Activated CD4-positive, alpha-beta T cell treated with anti-CD3 and anti-CD28 coated beads, Interleukin-2, amount 10 ng/mL, durations not matched to agents 7 days and 5 days (primary cell): ENCODE measurements around the gene APEH. TPM values are rescaled to one million over a fixed set of nuclear protein-coding genes. Genes with fewer than 3 reads are reported as not detected.
"Not testable (repeated sequence)": the region's sequence is repeated elsewhere in the genome, so short reads cannot be mapped to it uniquely, and the experiment has no call there.

ENCODE experiments used
- CTCF ChIA-PET: fragments of 350-600 bp; sonication (Branson Sonifier 250); formaldehyde crosslinking; loops from one replicate; lab custom pipeline; 2021; ENCODE audit warnings: antibody characterized with exemption; lab: Charles Lee
- POLR2A ChIA-PET: fragments of 350-600 bp; sonication (Branson Sonifier 250); formaldehyde crosslinking; loops from one replicate; lab custom pipeline; 2021; ENCODE audit warnings: antibody characterized with exemption; lab: Charles Lee
- DNase-seq: peaks from one replicate; pipeline ENCODE4 v3.0.0-alpha.2; 2020
- H3K27ac Mint-ChIP-seq: one replicate; pipeline ENCODE4 v1.8.0; 2021; ENCODE audit warnings: mild to moderate bottlenecking, moderate library complexity, mixed read lengths
- H3K27me3 Mint-ChIP-seq: one replicate; pipeline ENCODE4 v1.8.0; 2021; ENCODE audit warnings: mixed read lengths
- H3K36me3 Mint-ChIP-seq: one replicate; pipeline ENCODE4 v1.8.0; 2021; ENCODE audit warnings: low read depth, mixed read lengths
- H3K4me1 Mint-ChIP-seq: one replicate; pipeline ENCODE4 v1.8.0; 2021; ENCODE audit warnings: mixed read lengths
- H3K4me3 Mint-ChIP-seq: one replicate; pipeline ENCODE4 v1.8.0; 2021; ENCODE audit warnings: mild to moderate bottlenecking, moderate library complexity, mixed read lengths
- H3K9me3 Mint-ChIP-seq: one replicate; pipeline ENCODE4 v1.8.0; 2021; ENCODE audit warnings: mixed read lengths
- total RNA-seq, 2 experiments: library from RNA; stranded (reverse); gene quantifications; one replicate each; pipeline ENCODE4 v1.2.3, GENCODE V29; 2021

Gene APEH
- total RNA-seq, 2 experiments from 2014 or later = 137 TPM

DNA sequence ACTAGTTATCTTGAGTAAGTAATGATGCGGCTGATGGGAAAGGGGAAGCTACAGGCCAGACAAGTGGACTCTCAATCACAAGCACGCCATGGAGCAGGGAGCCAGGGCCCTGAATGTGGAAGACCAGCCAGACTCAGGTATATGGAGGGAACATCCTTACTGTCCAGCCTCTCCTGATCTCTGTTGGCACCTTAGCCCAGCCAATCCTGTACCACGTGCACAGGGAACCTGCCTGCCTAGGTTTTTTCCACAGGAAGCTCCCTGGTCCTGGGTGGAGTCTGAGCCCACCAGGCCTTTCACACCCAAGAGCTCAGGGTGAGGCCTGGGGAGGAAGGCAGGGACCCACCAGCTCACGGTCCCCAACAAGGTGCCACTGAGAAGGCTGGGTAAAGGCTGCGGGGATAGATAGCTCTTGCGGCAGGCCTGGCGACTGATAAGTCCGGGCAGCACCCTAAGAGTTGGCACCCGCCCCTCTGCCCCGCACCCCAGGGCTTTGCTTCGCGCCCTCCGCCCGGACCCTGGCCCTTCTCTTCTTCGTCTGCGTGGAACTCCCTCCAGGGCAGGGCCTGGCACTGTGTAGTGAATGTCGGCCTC, 933 bp upstream of the APEH start:
- H3K27ac Mint-ChIP-seq = peak overlapping the region; percentile 99
- no peak for DNase-seq
- H3K9me3 Mint-ChIP-seq = no peaks in the 10 kb centered on the region
- POLR2A ChIA-PET = no interaction called here
- H3K36me3 Mint-ChIP-seq = peaks cover 15% of the 10 kb centered on the region
- peaks cover 37% of the 10 kb centered on the region for H3K4me1 Mint-ChIP-seq
- peak overlapping the region; percentile 84 for H3K4me3 Mint-ChIP-seq
- CTCF ChIA-PET = interaction anchor here (0.8 to 3.3 kb wide), 4 partner anchors 24 to 134 kb away, joined by 3 to 88 read pairs (median 8); no protein-coding TSS in a partner anchor
- no peaks in the 10 kb centered on the region for H3K27me3 Mint-ChIP-seq

DNA sequence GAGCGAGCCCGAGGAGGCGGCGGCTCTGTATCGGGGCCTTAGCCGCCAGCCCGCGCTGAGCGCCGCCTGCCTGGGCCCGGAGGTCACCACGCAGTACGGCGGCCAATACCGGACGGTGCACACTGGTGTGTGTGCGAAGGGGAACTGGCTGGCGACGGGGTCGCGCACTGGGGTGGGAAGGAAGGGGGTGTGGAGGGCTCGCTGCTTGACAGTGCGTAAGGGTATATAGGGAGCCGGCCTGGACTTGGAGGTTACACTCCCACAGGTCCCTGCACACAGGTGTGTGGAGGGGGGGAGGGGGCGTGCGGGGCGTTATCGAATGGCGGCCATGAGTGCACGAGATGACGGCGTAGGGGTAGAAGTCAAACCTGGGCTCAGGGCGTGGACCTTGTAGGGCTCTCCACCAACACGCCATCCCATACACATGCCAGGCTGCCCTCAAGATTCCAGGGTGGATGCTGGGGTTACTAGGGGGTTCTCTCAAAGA, 389 bp downstream of the APEH start:
- POLR2A ChIA-PET = no interaction called here
- DNase-seq = no peak
- Mint-ChIP-seq H3K4me3 (peak overlapping the region; percentile 84), H3K36me3 (peaks cover 16% of the 10 kb centered on the region), H3K27me3 (no peaks in the 10 kb centered on the region), H3K4me1 (peaks cover 37% of the 10 kb centered on the region), H3K27ac (peak overlapping the region; percentile 99), H3K9me3 (no peaks in the 10 kb centered on the region)
- CTCF ChIA-PET = interaction anchor here (2.8 kb wide), 1 partner anchor 134 kb away, joined by 13 read pairs; no protein-coding TSS in a partner anchor

DNA sequence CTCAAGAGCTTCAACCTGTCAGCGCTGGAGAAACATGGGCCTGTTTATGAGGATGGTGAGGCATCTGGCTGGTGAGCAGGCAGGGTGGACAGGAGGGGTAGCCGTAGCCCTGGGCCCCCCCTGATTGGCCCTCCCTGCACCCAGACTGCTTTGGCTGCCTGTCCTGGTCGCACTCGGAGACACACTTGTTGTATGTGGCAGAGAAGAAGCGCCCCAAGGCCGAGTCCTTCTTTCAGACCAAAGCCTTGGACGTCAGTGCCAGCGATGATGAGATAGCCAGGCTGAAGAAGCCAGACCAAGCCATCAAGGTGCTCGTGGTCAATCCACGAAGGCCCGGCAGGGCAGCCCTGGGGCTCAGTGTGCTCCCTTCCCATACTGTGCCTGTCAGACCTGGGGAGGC, 1.8 kb downstream of the APEH start:
- peak overlapping the region; percentile 84 for H3K4me3 Mint-ChIP-seq
- CTCF ChIA-PET = interaction anchor here (1.0 to 2.8 kb wide), 2 partner anchors 129 to 136 kb away, joined by 3 to 13 read pairs; no protein-coding TSS in a partner anchor
- POLR2A ChIA-PET = no interaction called here

DNA sequence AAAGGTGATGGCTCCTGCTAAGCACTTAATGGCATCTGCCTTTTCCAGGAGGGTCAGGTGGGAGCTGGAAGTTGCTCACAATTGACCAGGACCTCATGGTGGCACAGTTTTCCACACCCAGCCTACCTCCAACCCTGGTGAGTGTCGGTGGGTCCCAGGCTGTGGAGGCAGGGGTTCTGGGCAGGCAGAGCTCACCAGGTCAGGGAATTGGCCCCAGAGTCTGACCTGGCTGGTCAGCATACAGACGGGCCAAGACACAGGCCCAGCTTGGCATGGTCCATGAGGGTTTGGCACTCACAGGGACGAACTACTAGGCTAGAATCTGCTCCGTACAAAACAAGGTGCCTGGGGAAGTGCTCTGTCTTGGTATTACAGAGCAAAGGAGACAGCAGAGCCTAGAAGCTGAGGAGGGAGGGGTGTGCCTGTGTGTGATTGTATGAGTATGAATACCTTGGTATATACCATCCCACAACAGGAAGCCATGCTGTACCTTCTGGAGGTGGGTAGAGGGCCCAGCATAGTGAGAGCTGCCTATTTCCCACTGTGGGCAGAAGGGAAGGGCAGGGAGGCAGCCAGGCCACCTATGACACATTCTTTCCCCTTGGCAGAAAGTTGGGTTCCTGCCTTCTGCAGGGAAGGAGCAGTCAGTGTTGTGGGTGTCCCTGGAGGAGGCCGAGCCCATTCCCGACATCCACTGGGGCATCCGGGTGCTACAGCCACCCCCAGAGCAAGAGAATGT, 6.5 kb downstream of the APEH start:
- ChIA-PET POLR2A (no interaction called here), CTCF (interaction anchor here (1.5 kb wide), 1 partner anchor 8 kb away, joined by 3 read pairs; the partner anchor contains the start of gene MST1)
- Mint-ChIP-seq H3K4me3 (no peak overlapping the region), H3K9me3 (no peaks in the 10 kb centered on the region), H3K4me1 (peaks cover 9% of the 10 kb centered on the region), H3K36me3 (peaks cover 24% of the 10 kb centered on the region), H3K27ac (no peak overlapping the region), H3K27me3 (peaks cover 3% of the 10 kb centered on the region)
- DNase-seq = no peak

More for the DNA sequence above, 1.8 kb downstream of the APEH start:
- Mint-ChIP-seq H3K36me3 (peaks cover 21% of the 10 kb centered on the region), H3K27ac (no peak overlapping the region), H3K4me1 (peaks cover 37% of the 10 kb centered on the region), H3K27me3 (no peaks in the 10 kb centered on the region), H3K9me3 (no peaks in the 10 kb centered on the region)
- no peak for DNase-seq

DNA sequence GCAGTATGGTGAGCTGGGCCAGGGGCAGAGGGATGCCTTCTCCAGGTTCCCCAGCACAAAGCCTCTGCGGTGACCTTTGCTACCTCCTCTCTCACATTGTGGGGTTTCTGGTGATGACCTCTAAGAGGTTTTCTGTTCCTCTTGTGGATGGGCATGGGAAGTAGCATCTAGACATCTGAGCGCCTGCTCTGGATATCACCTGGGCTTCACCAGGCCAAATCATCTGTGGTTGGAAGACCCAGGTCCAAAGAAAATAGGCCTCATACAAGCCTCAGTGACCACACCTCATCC, 7.0 kb downstream of the APEH start:
- Mint-ChIP-seq H3K36me3 (peaks cover 20% of the 10 kb centered on the region), H3K27me3 (peaks cover 3% of the 10 kb centered on the region), H3K27ac (no peak overlapping the region), H3K9me3 (no peaks in the 10 kb centered on the region), H3K4me3 (no peak overlapping the region), H3K4me1 (peaks cover 6% of the 10 kb centered on the region)
- ChIA-PET POLR2A (no interaction called here), CTCF (no interaction called here)
- no peak for DNase-seq

DNA sequence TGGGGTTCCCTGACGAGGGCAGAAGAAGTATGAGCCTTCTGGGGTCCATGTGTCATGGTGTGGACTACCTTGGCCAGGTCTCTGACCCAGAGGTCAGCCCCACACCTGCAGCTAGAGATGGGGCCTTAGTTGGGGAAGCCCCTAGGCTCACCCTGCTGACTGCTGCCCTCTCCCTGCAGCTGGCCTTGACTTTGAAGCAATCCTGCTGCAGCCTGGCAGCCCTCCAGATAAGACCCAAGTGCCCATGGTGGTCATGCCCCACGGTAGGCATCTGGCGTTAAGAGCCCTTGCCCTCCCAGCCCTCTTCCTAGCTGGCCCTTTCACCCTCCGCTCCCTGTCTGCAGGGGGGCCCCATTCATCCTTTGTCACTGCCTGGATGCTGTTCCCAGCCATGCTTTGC, 7.4 kb downstream of the APEH start:
- no peak for DNase-seq
- Mint-ChIP-seq H3K27ac (no peak overlapping the region), H3K4me3 (no peak overlapping the region), H3K36me3 (peaks cover 19% of the 10 kb centered on the region), H3K9me3 (no peaks in the 10 kb centered on the region), H3K27me3 (peaks cover 5% of the 10 kb centered on the region), H3K4me1 (peaks cover 6% of the 10 kb centered on the region)
- POLR2A ChIA-PET = no interaction called here
- CTCF ChIA-PET = no interaction called here

DNA sequence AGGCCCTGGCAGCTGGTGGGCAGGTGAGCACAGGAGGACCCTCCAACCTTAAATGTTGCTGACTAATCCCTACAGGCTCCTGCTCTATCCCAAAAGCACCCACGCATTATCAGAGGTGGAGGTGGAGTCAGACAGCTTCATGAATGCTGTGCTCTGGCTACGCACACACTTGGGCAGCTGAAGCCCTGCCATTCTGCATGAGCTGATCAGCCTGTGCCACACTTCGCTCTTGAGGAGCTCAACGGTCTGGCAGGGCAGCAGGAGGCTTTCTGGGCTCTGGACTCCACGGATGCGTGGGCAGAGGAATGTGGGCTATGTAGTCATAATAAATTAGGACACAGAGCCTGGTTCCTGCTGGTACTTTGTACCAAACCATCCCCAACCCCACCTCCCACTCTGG, 9.0 kb downstream of the APEH start:
- no peaks in the 10 kb centered on the region for H3K9me3 Mint-ChIP-seq
- peaks cover 7% of the 10 kb centered on the region for H3K4me1 Mint-ChIP-seq
- CTCF ChIA-PET = interaction anchor here (1.3 to 1.5 kb wide), 2 partner anchors 36 to 143 kb away, joined by 3 to 6 read pairs; partner anchors contain the start of gene AMIGO3
- no peak overlapping the region for H3K27ac Mint-ChIP-seq
- POLR2A ChIA-PET = no interaction called here
- peaks cover 13% of the 10 kb centered on the region for H3K36me3 Mint-ChIP-seq
- no peak overlapping the region for H3K4me3 Mint-ChIP-seq
- no peak for DNase-seq
- peaks cover 10% of the 10 kb centered on the region for H3K27me3 Mint-ChIP-seq

DNA sequence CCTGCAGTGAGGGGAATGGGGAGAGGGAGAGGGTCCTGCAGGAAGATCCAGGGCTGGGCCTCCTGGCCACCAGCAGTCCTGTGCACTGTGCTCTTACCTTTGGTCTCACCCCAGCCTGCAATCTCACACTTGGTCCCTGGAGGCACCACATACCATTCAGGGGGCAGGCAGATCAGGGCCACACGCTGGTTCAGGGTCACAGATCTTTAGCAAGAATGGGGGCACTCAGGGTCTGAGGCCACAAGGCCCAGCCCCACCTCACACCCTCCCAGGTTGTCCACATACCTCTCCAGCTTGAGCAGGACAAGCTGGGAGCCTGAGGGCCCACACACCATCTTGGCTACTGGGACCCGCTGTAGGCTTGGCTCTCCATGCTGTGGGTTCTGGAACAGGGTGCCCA, 10.3 kb downstream of the APEH start:
- POLR2A ChIA-PET, DNase-seq, H3K27ac Mint-ChIP-seq, H3K9me3 Mint-ChIP-seq, CTCF ChIA-PET, H3K4me3 Mint-ChIP-seq, H3K27me3 Mint-ChIP-seq: not testable (repeated sequence)
- Mint-ChIP-seq H3K4me1 (peaks cover 14% of the 10 kb centered on the region), H3K36me3 (peaks cover 12% of the 10 kb centered on the region)

DNA sequence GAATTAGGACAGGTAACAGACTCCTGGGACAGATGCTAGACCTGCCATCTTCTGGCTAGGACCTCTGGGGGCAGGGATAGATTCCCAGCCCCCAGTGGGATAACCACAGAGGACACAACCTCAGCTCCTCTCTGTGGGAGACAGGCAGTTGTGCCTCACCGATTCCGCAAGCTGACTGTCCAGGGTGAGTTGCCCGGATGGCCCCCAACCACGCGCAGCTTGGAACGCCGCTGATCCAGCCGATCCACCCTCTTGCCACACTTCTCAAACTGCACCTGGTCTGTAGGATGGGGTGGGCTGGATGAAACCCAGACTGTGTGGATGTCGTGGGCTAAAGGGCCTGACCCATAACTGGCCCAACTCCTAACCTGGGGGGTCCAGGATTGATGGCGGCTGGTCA, 11.0 kb downstream of the APEH start:
- H3K4me3 Mint-ChIP-seq, H3K27me3 Mint-ChIP-seq, H3K27ac Mint-ChIP-seq, DNase-seq, H3K9me3 Mint-ChIP-seq, CTCF ChIA-PET, H3K36me3 Mint-ChIP-seq, POLR2A ChIA-PET: not testable (repeated sequence)
- H3K4me1 Mint-ChIP-seq = peaks cover 21% of the 10 kb centered on the region

DNA sequence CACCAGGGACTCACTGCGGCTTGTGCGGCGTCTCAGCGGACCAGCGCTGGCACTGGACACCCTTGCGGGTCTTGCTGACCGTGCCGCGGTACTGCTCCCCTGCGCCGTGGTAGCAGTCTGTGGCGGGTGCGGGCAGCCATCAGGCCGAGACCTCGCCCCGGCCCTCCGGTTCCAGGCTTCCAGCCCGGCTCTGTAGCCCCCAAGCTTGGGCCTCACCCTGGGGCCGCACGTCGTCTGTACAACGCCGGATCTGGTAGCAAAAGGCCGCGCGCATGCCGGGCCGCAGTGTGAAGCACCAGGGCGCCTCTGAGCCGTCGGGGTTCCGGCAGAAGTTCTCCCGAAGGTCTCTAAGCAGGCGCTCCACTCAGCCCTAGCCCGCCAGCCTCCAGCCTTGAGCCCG, 11.7 kb downstream of the APEH start:
- POLR2A ChIA-PET, H3K4me3 Mint-ChIP-seq, H3K27ac Mint-ChIP-seq, CTCF ChIA-PET, H3K36me3 Mint-ChIP-seq, H3K9me3 Mint-ChIP-seq, DNase-seq, H3K27me3 Mint-ChIP-seq: not testable (repeated sequence)
- H3K4me1 Mint-ChIP-seq = peaks cover 28% of the 10 kb centered on the region

DNA sequence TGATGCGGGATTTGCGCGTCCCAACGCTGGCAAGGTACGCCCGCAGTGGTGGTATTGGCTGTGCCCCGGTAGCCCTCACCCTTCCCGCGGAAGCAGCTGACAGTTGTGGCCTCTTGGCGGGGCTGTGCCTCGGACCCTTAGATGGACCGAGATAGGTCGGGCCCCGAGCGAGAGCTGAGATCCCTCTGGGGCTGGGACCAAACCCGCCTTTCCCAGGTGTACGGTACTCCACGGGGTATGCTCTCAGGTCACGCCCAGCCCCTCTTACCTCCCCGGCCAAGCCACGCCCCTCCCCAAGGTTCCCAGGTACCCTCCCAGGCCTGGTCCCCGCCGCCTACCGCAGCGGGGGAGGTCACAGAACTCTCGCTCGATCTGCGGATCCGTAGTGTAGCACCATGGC, 12.2 kb downstream of the APEH start:
- peaks cover 33% of the 10 kb centered on the region for H3K4me1 Mint-ChIP-seq
- H3K27ac Mint-ChIP-seq, POLR2A ChIA-PET, H3K36me3 Mint-ChIP-seq, CTCF ChIA-PET, H3K27me3 Mint-ChIP-seq, H3K9me3 Mint-ChIP-seq, H3K4me3 Mint-ChIP-seq, DNase-seq: not testable (repeated sequence)

DNA sequence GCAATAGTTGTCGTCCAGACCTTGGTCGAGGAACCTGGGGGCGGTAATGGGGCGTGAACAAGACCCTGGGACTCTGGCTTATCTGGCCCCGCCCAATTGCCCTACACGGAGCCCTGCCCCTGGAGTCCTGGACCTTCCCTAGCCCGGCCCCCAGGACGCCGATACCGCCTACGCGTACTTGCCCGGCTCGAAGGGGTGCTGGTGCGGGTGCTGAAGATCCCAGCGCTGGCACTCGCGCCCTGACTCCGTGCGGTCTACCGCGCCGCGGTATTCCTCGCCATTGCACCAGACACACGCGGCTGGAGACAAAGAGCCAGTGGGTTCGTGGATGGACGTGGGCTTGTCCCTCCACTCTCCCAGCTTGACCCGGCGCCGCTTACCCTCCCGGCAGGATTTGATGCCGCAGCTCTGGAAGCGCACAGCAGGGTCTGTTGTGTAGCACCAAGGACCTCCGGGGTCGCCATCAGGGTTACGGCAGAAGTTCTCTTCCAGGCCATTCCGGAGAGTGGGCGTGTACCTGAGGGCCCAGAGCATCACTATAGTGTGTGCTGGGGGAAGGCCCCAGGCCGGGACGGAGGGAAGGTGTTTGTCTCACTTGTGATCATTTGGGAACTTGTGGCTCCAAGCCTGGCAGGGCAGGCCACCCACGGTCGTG, 12.7 kb downstream of the APEH start:
- CTCF ChIA-PET, H3K9me3 Mint-ChIP-seq, POLR2A ChIA-PET, H3K4me3 Mint-ChIP-seq, H3K27me3 Mint-ChIP-seq, H3K36me3 Mint-ChIP-seq, H3K27ac Mint-ChIP-seq: not testable (repeated sequence)
- peaks cover 36% of the 10 kb centered on the region for H3K4me1 Mint-ChIP-seq
- DNase-seq = peak; percentile 25

DNA sequence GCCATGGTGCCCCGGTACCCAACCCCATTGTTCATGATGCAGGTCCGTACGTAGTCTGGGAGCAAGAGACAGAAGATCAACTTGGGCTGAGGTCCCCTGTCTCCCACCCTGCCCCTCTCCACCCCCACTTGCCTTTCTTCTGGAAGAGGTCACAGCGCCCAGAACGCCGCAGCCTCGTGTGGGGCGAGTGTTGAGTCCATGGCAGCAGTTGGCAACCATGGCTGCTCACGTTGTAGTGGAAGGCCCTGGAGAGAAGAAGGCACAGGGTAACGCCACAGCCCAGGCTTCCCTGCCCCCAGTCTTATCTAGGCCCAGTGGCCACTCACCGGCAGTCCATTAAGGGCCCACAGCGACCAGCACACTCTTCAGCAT, 13.3 kb downstream of the APEH start:
- H3K4me3 Mint-ChIP-seq, DNase-seq, H3K9me3 Mint-ChIP-seq, H3K27me3 Mint-ChIP-seq, H3K36me3 Mint-ChIP-seq, H3K27ac Mint-ChIP-seq, CTCF ChIA-PET, POLR2A ChIA-PET: not testable (repeated sequence)
- H3K4me1 Mint-ChIP-seq = peaks cover 37% of the 10 kb centered on the region
